Testis (tissue), 2 donors: ENCODE measurements around the gene PCDHB1.

Experiments used
- CTCF ChIP-seq, 3 experiments: fragments of 450-650 bp in 2 of 3; fragments of 200-600 bp in 1 of 3; sonication (generic) in 1 of 3; IDR thresholded peaks; one replicate each; pipeline ENCODE4 v1.5.1; 2016 to 2019; ENCODE audit warnings: antibody characterized with exemption in 3 of 3, mild to moderate bottlenecking in 2 of 3, moderate library complexity in 1 of 3
- POLR2A ChIP-seq: fragments of 450-650 bp; IDR thresholded peaks from one replicate; pipeline ENCODE4 v1.6.1; 2017; ENCODE audit warnings: antibody characterized with exemption, mild to moderate bottlenecking, moderate library complexity

- TF ChIP-seq CTCF (IDR thresholded peaks at IDR 0.05) (no peak), POLR2A (no peak)
Measured at GRCh38 chr5:141001446-141001843, 49.7 kb upstream of the PCDHB1 start.
